IPS DF 19.7 (cell line): ENCODE results near the gene RPS14.
"Not testable (repeated sequence)": the region's sequence is repeated elsewhere in the genome, so short reads cannot be mapped to it uniquely, and the experiment has no call there.

ENCODE experiments used
- DNase-seq: peaks from one replicate; pipeline ENCODE4 v3.0.0-alpha.2; 2013; ENCODE audit warnings: low read depth, low spot score

The RPS14 gene

DNA sequence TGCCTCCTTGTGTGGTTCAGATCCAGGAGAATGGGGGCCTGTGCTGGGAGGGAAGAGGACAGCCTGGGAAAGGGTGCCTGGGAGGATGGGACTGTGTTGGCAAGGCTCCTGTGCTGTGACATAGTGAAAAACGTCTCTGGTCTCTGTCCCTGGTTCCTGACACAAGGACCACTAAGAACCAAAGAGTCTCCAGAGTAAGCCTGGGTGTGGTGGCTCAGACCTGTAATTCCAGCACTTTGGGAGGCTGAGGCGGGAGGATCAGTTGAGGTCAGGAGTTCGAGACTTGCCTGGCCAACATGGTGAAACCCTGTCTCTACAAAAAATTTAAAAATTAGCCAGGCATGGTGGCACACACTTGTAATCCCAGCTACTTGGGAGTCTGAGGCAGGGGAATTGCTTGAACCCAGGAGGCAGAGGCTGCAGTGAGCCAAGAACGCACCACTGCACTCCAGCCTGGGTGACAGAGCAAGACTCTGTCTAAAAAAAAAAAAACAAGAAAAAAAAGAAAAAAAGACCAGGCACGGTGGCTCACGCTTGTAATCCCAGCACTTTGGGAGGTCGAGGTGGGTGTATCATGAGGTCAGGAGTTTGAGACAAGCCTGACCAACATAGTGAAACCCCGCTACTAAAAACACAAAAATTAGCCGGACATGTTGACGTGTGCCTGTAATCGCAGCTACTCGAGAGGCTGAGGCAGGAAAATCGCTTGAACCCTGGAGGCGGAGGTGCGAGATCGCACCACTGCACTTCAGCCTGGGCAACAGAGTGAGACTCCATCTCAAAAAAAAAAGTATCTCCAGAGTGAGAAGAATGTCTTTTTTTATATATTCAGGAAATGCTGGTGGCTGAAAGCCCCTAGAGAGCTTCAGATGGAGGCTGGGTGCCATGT, 35.4 kb downstream of the RPS14 start:
- DNase-seq = not testable (repeated sequence)

DNA sequence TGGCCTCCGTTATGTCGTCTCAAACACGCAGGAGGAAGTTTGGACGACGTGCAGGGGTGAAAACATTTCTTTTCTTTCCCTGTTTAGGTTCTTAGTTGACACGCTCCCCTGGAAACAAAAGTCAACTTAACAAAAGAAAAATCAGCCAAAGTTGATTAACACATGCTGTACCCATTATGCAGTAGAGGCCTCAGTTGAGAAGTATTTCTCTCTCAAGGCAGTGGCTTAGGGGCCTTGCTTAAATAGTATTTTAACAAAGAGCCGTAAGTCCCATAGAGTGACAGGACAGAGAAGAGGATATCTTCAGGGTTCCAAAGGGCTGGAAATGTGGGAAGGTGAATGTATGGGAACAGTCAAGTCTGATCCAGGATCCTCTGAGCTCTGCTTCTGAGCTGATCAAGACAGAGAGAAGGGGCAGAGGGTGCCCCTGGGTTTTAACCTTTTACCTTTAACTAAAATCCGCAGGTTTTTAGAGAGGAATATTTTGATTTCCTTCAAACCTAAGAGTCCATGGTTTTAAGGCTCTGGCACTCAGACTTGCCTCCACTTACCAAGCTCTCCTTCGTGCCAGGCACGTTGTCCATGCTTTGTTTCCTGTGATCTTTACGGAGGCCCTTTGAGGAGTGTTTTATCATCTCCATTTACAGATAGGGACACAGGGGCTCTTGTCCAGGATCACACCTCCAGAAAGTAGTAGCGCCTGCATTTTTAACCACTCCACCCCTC, 36.2 kb downstream of the RPS14 start:
- DNase-seq = no peak

DNA sequence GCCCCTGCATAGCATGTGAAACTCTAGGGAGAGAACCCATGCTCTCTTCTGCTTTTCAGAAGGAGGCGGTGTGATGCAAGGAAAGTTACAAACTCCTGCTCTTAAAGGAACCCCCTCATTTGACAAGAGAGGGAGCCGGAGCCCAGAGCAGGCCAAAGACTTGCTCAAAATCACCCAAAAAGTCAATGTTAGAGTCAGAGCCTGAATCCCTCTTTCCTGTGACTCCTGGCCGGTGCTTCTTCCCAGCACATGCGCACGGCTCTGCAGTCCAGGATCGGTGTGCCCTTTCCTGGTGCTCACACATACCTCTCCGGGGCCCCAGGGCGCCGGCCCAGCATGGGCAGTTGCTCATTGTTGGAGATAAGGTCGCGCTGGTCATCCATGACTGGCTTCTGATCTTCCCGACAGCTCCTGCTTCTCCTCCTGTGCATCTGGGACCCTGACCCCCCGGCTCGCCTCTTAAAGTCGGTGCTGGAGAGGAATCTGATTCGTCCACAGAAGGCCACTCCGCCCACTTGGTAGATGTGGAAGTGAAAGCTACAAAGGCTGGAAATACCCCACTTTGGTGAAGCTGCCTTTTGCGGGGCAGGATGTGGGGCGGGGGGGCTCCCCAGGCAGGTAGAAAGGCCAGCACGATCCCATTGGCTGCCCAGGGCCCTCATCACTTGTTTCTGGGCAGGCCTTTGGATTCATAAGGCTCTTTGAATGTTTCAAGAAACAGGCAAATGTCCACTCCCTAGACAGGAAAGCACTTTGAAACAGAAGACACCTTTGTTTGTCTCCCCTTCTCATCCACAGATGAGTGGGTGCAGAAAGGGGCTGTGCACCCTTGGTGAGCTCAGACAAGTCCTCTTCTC, 37.0 kb downstream of the RPS14 start, which contains the start of gene CD74:
Gene CD74, minus strand, starts transcription at position 592 of the 857 bp plus-strand sequence. Its CDS starts 161 bp downstream, at position 431.
- no peak for DNase-seq

DNA sequence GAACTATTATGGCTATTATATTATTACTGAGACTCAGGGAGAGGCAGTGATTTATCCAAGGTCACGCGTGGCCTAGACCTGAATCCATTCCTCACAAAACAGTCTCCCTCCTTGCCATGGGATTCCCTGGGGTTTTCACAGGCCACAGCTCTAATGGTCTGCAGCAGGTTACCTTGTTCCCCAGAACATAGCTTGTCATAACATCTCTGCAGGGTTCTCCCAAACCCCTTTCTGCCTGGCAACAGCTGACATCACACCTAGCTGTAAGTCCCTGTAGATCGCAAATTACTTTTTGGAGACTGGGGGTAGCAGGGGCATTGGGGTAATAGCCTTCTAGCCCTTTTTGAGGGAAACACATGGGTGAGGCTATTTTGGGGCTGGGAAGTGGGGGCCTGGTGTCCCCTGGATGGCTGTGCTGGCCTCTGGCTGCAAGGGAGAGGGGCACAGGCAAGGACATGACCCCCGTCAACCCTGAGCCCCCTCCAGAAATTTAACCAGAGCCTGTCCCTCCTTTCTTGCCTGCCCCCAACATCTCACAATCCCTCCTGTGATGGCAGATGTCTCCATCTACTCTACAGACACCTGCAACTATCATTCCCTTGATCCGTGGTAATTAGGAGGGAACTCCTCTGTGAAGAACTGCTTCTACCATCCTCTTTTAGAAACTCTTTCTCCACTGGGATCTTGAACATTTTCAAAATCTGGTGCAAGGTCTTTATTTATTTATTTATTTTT, 38.1 kb downstream of the RPS14 start:
- DNase-seq = no peak

DNA sequence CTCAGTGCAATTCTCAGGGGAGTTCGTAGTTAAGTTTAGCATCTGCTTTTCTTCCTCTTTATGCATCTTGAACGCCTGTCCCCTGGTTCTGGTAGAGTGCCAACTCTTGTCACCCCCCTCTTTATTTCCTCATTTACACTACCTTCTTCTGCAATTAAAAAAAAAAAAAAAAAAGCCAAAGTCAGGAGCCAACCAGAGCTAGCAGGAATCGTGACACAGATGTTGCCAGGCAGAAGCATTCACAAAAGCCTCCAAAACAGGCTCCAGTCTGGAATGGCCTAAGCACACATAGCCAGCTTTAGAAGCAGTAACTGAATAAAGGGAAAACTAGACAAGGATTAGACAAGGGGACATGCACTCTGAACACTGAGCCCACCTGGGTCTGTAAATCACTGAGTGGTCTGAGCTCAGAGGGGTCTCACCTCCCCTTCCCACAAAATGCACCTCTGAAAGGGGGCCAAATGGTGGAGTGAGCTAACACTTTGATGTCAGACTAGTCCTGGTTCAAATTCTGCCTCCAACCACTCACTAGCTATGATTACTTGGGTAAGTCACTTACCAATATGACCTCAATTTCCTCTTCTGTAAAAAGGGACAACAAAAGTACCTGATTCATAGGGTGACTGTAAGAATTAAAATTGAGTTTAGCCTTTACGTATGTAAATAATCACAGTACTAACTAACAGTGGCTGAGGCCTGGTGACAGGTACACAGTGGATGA, 38.9 kb downstream of the RPS14 start:
- DNase-seq = no peak

DNA sequence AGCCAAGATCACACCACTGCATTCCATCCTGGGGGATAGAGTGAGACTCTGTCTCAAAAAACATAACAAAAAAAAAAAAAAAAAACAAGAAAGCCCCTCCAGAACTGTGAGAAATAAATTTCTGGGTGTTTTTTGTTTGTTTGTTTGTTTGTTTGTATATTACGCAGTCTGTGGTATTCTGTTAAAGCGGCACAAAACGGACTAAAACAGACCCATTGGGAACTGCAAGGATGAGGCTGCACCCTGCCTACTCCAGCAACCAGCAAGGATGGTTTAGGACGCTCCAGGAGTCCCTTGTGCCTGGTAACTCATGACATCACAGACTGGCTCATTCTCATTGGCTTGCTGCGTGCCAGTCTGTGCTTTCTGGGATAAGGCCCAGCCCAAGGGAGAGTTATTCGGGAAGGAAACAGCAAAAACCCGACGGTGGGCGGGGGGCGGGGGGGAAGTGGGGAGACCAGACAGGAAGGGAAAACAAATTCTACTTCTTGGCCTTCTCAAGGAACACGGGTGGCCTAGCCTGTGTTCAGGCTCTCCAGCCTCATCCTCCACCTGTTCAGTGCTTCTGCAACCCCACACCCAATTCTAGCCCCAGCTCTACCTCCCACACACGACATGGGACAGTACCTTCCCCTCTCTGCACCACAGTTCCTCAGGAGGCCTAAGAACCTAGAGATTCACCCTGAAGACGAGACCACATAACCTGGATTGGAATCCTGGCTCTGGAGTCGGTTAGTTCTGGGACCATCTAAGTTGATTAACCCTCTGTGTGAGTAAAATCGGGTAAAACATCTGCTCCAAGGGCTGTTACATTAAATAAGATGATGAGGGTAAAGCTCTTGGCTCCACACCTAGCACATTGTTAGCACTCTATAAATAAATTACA, 39.7 kb downstream of the RPS14 start:
- DNase-seq = peak; percentile 88

DNA sequence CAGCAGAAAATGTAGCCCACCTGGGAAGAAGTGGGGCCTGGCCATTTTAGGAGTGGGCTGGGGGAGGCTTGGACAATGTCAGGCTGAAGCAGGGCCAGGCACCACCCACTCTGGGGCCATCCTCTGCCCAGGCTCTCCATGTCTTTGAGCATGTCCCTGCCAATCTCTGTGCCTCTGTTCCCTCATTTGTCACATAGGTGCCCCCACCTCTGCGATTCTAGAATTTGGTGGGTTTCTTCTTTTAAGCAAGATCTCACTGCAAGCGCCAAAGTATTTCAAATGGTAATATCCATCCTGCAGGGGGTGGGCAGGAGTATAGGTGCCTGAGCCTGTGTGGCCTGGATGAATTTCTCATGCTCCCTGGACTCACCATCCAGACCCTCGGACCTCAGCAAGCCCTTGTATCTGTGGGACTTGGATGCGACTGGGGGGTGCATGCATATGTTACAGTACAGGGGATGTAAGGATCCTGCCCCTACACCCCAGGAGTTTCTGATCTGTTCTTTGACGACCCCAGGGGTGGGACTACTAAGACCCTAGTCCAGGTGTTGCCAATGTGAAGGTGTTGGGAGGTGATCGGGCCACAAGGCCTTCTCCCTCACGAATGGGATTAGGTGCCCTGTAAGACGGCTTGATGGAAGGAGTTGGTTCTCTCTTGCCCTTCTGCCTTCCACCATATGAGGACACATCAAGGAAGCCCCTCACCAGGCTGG, 41.2 kb downstream of the RPS14 start:
- DNase-seq = no peak

DNA sequence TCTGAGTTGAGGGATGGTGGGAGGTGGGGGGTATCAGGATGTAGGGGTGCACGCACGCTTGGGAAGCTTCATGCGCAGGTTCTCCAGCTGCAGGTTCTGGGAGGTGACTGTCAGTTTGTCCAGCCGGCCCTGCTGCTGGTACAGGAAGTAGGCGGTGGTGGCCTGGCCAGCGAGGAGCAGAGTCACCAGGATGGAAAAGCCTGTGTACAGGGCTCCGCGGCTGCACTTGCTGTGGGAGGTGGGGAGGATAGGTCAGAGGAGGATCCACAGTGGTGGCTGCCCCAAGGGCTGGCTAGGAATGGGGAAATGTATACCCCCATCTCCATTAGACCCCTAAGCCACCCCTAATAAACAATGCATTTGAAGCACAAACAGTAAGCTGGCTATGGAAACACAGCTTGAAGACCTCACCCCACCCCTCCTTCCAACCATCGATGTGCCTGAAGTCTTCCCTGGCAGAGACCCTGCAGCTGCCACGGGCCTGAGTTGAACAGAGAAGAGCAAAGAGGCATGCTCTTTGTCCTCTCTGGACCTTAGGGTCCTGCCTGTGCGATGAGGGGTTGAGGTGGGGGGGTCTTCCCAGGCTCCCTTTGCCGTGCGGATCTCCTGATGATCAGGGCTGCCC, 42.3 kb downstream of the RPS14 start:
- DNase-seq = no peak

DNA sequence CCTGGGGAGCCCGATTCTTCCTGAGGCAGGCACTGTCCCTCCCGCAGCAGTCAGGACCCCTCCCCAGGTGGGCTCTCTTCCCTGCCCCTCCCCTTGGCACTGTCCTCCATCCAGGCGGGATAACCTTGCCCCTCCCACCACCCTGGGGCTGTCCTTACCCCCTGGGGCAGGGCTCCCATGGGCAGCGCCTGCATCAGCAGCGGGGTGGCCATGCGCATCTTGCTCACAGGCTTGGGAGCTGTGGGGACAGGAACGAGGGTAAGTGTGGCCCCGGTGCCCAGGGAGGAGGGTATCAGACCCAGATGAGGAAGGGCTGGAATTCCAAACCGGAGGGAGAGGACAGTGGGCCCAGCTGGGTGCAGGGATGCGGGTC, 42.8 kb downstream of the RPS14 start:
- no peak for DNase-seq

DNA sequence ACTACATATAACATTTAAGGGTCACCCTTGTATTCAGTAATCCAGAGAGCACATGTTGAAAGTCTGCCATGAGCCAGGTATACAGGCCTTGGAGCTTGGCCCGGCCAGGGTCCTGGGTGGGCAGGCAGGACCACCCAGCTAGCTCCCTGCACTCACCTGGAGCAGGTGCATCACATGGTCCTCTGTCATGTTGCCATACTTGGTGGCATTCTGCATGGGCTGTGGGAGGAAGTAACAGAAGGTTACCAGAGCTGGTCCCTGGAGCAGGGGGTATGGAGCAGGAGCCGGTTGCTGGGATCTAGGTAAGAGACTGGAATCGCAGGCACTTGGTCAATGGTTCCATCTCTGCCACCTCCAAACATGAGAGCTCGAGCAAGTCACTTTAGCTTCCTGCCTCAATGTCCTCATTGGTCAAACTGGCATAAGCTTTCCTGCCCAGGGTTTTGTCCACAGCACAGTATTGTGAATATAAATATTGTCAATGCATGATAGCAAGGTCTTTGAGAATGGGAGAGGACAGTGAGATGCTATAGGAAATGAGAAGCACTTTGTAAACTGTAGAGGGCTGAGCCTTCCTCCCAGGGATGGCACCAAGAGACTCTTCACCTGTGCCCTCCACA, 43.3 kb downstream of the RPS14 start:
- no peak for DNase-seq

DNA sequence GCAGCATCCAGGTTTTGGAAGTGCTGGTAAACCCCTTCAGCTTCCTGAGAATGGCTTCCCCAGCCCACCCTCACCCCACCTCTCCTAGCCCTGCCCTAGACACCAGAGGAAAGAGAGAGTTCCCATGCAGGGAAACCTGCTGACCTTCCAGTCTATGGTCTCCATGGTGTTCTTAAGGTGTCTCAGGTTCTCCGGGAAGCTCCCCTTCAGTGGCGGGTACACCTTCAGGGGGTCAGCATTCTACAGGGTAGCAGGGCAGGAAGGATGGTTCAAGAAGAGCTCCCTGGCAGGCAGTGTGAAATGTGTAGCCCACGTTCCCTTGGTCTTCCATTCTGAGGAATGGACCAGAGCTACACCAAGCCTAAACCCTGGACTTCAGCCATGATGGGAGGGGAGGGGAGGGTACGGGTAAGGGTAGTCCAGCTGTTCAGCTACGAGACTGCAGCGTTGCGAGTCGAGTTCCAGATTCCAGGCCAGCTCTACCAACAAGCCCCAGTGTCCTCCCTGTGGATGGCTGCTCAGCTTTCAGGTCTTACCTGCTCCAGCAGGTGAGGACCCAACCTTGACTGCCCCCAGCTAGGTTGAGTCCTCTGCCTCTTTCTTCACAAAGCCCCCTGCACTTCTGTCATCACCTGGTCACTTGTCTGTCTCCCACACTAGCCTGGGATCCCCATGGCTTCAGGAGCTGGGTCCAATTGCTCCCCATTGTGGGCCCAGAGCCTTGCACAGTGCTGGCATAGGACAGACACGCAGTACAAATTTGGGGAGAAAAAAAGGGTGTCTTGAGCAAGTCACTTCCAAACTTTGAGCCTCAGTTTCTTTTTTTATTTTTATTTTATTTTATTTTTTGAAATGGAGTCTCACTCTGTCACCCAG, 44.4 kb downstream of the RPS14 start:
- DNase-seq = no peak

DNA sequence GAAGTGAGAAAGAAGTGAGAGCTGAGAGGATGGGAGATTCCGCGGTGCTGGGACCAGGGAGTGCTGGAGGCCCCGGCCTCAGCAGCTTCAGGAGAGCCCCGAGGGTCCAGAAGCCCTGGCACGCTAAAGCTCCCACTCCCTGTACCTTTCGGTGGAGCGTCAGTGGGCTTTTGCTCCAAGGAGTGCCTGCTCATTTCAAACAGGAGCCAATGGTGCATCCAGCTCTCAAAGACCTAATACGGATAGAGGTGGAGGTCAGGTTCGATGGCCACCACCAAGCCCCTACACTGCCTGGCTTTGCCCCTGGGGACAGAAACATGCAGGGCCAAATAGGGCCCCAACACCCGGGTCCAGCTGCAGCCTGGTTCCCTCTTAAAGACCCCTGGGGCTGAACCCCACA, 45.0 kb downstream of the RPS14 start:
- no peak for DNase-seq

DNA sequence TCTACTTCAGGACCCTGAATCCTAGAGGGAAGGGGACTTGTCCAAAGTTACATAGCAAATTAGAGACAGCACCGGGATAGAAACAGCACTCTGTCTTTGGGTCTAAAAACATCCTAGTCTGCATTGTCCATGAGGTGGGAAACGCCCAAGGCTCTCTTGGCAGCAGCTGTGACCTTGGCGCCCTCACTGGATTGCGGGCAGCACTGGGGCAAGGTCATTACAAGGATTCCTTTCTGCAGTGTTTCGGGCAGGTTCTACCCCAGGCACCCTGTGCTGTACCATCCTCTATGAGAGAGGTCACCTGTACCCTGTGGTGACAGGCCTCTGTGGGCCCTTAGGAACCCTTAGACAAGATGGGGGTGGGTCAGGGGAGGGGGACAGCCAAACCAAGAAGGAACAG, 45.4 kb downstream of the RPS14 start:
- no peak for DNase-seq

DNA sequence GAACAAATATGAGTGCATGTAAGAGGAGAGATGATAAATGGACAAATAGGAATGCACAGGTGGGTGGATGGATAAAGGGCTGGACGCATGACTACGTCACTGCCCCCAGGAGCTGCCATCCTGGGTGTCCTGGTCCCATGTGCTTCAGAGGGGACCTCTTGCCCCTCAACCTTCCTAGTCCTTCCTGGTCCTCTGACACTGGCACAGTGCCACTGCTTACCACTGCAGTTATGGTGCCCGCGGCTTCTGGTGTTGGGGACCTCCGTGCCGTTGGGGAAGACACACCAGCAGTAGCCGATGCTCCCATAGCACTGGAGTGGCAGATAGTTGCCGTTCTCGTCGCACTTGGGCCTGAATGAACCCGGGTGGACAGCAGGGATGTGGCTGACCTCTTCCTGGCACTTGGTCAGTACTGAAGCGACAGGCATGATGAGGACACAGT, 46.6 kb downstream of the RPS14 start:
- DNase-seq = no peak

DNA sequence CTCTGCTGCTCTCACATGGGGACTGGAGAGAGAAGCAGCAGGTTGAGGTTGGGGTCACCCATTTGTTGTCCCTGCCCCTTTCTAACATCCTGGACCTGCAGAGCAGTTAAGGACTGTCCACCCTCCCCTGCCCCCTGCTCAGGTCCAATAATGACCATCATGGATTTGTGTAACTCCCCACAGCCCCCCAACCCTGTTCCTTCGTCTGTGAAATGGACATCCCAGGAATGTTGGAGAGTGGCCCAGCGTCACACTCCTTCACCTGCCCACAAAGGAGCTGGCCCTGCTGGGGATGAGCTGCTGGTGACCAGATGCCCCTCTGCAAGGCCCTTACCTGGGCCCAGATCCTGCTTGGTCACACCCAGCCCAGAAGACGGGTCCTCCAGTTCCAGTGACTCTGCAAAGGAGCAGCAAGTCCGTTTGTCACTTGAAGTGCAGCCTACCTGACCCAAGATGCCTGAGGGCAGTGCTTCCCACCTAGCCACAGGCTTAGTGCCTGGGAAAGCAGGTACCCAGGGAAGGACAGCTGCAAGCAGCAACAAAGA, 47.2 kb downstream of the RPS14 start:
- no peak for DNase-seq

DNA sequence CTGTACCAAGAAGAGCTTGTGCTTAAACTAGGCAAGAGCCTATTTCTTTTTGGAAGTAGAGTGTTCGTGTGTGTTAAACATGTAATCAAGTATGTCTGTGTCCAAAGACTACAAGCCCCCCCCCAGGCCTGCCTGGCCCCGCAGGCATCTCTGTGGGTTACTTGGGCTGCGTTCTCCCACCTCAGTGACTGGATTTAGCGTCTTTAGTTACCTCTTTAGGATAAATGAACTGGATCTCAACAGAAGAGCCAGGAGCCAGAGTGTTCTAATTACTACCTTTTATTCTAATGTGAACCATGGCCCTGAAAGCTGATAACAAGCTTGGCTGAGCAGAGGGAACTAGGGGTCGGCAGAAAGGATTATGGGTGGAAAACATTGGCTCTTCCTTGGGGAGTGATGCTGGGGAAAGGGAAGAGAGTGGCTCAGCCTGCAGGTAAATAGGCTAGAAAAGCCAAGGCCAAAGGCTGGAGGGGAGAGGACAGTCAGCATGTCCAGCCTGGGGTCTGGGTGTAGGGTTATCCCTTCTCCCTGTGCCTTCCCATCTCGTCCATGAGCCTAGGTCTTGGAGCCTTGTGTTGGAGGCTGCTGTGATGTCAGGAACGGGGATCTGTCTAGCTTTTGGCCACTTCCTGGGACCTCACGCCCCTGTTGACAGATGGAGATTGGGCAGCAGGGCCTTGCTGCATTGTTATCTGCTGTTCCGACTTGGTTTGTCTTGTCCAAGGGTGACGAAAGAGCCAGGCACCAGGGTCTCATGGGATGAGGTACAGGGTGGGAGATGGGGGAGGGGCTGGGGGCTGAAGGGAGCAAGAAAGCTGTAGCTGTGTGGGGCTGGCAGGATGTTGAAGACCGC, 47.9 kb downstream of the RPS14 start:
- no peak for DNase-seq
